Activated CD4-positive, alpha-beta T cell treated with anti-CD3 and anti-CD28 coated beads, Interleukin-2, amount 50 U/mL, for 4 hours (primary cell): ENCODE results near the gene EPB41L1.

Experiments used
- DNase-seq, 2 experiments: peaks; one replicate each; pipeline ENCODE4 v3.0.0-alpha.2; 2020

The EPB41L1 gene

DNA sequence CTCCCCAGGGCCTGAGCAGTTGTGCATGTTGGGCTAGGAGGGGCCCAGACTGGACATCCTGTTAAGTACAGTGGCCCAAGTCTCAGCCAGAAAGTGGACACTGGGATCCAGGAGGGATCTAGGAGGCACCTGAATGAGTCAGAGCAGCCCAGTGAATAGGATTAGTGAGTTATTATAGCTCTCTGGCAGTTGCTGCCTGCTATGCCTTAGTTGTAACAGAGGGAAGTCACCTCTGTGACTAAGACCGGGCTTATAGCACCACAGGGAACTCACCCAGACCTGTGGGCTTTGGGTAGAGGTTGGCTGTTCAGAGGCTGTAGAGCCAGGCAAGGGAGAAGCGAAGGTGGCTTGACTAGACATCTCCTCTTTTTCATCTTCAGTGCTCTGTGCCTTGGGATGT is 42.7 kb downstream of the EPB41L1 start:
- DNase-seq, result no peak

DNA sequence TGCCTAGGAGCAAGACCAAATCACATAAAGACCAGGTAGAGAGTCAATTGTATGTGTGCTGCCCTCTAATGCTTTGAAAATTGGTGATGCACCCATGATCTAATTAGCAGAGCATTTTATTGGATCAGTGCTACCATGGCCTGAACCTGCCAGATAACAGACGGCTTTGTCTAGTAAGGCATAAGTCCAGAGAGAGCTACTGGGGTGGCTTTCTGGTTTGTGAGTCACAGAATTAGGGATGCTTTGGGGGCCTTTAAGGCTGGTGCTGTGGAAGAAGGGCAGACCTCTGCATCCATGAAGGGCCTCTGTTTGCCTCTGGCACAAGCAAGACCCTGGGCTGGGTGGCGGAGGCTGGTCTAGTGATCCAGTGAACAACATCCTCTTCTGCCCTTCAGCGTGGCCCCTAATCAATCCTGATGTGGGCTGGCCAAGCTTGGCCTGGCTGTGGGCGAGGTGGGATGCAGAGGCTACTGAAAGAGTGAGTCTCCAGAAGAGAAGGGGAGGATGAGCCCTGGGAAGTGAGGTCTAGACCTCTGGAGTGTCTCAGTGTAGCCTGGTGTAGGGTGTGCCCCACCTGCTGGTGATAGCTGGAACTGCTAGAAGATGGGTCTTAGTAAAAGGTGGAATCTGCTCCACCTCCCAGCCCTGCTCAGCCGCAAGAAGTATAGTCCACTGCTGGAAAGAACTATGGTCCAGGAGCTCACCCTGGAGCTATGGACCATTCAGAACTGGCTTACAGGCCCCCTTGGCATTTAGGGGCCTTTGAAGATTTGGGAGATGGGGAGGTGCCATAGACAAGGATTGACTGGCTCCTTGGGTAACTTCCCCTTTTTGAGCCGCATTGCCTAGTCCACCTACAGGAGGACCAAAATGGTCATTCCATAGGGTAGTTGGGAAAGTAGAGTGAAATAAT is 45.1 kb downstream of the EPB41L1 start:
- DNase-seq, result peak; percentile 72 to 75

DNA sequence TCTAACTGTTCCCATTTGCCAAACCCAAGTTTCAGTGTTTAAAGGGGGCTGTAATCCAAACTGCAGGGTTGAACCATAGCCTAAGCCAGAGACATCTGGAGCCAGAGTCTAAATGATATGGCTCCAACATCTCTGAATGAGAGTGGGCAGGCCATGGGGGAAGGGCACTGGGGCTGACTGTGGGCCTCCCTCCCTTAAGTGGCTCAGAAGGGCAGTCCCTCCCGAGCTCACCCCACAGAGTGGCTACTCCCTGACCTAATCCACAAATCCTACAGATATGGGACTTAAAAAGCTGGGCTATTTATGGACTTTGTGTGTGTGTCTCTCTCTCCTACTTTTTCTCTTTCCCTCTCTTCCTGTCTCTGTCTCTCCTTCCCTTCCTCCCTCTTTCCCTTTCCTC is 45.9 kb downstream of the EPB41L1 start:
- DNase-seq, result no peak

DNA sequence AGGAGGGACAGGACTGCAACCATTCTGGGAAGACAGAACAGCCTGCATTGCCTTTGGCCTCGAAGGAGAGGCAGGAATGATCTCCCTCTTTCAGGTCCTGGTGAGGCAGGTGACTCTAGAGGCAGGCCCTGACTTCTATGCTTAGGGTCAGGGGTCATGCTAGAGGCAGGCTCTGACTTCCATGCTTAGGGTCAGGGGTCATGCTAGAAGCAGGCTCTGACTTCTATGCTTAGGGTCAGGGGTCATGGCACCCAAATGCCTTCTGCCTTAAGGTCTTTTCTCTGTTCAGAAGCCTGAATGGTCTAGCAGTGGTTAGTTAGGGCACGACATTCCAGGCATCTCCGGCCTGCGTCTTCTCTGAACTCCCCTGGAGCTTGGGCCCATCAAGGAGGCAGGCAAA is 46.7 kb downstream of the EPB41L1 start:
- DNase-seq, result no peak

DNA sequence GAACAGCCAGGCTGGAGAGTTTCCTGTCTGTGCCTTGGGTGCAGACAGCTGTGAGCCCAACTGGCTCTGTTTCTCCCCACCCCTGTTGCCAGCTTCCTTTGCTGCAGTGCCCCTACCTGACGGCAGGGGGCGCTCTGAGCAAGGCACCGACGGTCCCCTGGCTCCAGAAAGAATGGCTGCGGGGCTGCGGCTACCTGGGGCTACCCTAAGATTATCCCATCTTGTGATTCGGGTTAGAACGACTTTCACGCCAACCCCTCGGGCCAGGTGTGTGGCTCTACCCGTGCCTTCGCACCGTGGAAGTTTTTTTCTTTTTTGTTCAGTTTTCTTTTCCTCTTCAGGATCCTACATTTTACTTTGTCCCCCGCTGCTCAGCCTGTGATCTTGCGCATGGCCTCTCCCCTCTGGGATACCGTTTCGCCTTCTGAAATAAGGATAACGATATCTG is 48.4 kb downstream of the EPB41L1 start:
- DNase-seq, result peak; percentile 66 to 72

DNA sequence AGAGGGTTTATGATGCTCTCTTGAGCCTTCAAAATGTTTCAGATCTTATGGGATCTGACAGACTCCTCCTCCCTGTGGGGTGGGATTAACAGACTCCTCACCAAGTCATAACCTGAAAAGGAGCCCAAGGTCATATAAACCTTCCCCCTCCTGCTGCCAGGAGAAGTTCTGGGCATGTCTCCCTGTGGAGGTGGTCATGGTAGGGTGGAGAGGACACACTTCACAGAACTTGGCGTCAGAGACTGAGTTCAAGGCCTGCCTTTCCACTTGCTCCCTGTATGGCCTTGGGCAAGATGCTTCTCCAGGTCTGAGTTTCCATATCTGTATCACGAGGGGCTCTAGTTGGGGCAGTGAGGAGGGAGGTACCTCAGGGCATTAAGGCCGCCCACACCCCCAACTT is 49.3 kb downstream of the EPB41L1 start:
- no peak for DNase-seq

DNA sequence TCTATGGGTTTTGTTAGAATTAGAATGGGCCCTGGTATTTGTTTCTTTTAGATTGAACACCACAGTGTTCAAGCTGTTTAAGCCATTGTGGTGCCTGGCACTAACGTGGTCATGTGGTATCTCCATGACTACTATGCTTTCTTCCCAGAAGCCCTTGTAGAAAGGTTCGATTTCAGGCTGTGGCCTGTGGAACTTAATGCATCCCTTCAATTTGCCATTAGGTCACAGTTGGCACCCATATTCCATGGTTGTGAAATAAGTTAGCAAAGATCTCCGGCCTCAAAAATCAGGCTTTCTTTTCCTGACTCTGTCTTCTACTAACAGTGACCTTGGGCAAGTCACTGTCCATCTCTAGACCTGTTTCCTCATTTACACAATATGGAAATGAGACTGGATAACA is 50.5 kb downstream of the EPB41L1 start:
- no peak for DNase-seq

DNA sequence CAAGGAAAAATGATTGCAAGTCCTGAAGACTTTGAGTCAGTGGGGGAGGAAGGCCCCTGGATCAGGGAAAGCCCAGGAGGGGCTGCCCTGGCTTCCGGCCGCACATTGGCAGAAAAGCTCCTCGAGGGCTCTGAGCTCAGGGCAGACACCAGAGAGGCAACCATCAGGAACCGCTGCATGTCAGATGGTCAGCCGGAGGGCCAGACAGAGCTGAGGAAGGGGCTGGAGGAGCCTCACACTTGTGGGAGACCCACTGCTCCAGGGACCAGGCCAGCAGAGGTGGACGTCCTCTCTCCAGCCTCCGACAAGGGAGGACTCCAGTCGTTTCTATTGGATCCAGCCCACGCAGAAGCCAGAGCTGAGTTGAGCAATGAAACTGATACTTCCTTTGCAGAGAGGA is 51.5 kb downstream of the EPB41L1 start:
- DNase-seq, result no peak

DNA sequence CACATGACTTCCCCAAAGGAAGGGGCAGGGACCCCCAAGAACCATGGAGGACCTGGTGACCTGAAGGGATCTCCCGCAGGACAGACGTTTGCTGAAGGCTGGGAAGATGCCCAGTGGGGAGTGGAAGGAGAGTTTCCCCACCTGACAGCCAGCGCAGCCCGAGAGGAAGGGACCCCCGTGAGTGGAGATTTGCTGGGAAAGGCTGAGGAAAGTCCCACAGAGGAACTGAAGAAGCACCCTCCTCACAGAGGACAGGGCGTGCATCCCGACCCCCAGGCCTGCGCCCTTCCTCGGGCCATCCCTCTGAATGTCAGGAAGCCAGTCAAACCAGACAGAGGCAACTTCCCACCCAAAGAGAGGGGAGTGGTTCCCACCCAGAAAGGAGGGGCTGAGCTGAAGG is 52.1 kb downstream of the EPB41L1 start:
- DNase-seq, result no peak

DNA sequence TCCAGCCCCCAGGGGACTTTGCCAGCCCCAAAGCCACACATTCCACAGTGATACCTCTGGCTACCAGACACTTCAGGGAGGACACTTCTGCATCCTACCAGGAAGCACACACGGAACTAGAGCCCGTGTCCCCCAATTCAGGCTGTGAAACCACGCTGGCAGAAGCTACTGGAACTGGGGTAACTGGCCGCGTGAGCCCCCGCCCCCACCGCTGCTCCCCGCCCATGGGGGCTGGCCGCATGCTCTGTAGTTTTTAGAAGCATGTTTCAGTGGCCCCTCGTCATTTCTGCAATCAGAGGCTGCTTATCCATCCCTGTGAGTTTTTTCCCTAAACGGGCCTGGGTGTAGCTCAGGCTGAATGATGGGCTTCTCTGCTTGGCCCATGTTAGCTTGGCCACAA is 53.1 kb downstream of the EPB41L1 start:
- no peak for DNase-seq

DNA sequence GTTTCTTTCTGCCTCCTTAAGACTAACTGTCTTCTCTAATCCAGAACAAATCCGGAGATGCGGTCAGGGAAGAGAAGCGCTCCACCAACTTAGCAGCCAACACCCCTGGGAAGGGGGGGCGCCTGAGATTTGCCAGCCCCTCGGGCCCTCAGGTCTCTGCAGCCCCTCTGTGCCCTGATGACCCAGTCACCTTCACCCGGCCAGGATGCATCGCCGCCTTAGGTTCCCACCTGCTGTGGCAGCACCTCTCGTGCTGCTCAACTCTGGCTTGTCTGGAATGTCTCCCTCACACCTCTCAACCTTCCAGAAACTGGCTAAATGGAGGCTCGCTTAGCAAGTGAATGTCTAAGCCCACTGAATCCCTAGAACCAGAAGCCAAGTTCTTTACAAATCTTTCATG is 53.7 kb downstream of the EPB41L1 start:
- no peak for DNase-seq

DNA sequence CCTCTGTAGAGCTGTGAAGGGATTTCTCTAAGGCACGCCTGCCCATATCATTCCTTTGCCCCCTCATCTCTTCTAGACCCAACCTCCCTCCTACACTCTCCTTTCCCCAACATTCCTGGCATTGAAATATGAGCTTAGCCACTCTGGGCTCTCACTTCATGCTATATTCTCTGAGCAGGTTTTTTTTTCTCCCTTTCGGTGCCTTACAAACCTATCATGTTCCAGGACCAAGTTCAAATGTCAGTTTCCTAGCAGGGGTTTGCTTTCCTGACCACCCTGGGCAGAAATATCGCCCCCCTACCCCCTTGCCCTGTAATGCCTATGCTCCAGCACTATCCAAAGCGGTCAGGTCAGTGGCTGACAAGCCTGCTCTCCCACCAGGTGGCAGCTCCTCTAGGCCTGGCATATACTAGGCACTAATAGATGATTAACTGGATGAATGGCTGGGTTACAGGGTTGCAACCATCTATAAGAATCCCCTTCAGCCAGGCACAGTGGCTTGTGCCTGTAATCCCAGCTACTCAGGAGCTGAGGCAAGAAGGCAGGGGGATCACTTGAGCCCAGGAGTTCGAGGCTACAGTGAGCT is 56.0 kb downstream of the EPB41L1 start:
- DNase-seq, result no peak

DNA sequence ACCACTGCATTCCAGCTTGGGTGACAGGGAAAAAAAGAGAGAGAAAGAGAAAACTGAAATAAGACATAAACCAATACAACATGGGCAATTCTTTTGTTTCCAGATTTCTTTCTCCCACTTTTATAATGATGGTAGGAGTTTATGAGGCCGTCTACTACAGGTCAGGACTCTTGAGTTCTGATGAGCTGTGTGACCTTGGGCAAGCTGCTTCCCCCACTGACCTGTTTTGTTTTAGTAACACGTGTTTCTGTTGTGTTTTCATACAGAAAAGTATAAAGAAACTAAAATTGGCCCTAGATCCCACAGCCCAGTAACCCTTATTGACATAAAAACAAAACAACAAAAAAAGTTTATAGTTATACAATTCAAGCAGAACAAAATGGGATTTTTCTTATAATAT is 58.8 kb downstream of the EPB41L1 start:
- DNase-seq, result no peak

DNA sequence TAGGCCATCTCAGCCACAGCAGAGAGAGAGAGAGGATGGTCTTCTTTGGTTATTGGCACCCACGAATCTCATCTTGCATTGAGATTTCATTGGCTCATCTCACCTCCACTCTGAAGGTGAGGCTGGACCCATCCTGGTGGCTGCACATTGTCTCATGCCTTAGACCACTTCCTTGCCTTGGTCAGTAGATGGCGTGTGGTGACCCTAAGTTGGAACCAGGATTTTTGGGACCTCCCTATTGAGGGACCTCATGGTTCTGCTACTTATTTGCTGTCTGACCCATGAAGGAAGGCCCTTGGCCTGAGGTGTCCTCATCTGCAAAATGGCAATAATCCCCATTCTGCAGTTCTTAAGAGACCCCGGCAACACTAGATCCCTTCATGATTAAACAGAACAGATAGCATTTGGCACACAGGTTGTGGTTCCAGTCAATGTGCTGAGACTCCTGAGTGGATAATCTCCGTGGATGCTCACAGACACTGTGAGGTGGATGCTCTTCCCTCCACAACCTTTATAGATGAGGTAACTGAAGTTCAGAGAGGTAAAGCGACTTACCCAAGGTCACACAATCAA is 60.2 kb downstream of the EPB41L1 start:
- DNase-seq, result no peak

DNA sequence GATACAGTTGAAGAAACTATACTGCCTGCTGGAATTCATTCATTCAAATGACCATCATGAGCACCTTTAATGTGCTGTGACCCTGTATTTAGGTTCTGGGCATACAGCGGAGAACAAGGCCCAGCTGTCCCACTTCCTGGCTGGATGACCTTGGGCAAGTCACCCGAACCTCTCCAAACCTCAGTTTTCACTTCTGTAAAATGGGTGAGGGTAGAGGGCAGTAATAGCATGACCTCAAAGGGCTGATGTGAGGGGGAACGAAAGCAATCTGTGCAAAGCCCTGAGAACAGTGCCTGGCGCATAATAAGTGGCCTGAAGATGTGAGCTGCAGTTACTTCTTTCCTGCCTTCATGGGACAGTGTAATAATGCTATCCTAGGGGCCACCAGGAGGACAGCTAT is 61.2 kb downstream of the EPB41L1 start:
- no peak for DNase-seq

DNA sequence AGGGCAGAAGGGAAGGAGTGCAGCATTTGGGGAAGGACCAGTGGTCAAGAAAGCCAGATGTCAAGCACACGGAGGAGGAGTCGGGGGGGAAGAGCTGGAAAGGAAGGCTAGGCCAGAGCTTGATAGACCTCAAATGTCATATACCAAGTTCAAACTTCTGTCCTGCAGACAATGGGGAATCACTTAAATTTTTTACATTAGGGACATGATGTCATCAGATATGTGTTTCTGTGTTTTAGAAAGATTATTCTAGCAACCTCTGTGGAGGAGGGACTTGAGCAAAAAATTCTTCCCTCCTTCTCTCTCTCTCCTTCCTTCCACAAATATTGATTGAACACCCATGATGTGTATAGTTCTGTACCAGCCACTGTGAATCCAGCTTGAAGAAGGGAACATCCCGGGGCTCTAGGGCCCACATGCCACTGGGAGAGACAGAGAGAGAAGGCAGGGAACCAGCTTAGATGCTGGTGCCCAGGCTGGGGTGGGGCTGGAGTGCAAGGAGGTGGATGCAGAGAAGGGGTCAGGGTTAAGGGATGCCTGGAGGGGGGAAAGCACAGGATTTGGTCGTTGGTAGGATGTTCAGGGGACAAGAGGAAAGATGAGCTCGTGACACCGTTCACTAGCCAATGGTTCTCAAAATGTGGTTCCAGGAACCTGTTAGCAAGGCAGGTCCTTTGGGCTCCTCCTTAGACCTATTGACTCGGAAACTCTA is 61.9 kb downstream of the EPB41L1 start:
- no peak for DNase-seq

DNA sequence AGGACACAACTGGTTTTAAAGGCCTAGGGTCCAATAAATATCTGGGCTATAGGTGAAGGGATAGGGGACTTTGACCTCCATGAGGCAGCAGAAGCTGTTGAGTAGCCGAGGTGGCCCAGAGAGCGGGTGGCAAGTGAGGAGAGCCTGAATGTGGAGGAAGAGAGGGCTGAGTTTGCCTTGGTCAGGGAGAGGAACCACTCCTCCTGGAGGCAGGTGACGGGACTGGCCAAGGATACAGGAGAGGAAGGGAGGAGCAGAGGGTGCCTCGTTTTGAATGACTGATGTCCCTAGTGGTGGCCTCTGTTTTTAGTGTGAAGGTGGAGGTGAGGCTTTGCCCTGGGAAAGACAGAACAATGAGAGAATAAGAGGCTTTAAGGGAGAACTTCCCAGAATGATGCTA is 62.7 kb downstream of the EPB41L1 start:
- no peak for DNase-seq

DNA sequence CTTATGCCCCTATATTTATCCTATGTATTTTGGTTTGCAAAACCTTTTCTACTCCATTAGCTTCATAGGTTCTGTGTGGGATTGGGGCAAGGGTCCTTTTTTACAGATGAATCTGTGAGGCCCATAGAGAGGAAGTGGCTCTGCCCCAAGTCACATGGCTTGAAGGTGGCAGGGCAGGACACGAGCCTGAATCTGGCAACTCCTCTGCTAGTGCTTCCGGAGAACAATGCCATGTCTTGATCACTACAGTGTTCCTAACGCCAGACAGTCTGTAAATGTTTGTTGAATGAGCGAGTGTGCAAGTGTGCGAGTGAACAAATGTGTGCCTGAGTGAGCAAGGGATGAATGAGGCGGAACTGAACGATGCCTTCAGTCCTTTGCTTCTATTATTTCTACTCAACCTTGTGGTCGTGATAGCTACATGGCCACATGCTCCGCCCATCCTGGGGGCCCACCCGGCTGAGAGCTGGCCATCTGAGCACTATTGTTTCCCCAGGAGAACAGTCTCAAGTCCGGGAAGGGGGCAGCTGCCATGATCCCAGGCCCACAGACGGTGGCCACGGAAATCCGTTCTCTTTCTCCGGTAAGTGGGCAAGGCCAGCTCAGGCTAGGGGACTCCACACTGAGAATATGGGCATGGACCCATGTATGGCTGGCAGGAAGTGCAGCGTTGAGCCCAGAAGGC is 64.0 kb downstream of the EPB41L1 start:
- no peak for DNase-seq

DNA sequence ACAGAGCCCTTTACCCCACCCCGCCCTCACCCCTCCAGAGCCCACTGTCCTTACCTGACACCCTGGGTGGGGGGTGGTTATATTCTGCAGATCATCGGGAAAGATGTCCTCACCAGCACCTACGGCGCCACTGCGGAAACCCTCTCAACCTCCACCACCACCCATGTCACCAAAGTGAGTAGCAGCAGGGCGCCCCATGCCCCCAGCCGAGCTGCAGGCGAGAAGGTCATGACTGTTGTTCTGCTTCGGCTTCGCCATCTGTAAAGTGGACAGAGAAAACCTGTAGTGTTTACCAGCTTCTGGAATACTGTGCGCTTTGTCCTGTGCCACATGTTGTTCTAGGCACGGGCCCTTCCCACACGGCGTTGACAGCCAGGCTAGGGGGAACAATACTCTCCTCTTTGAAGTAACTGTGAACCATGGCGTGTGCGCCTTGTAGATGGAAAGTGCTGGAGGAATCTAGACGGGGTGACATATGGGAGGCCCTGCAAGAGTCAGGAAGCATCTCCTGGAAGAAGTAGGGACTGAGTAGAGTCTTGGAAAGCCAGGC is 65.2 kb downstream of the EPB41L1 start:
- DNase-seq, result no peak

DNA sequence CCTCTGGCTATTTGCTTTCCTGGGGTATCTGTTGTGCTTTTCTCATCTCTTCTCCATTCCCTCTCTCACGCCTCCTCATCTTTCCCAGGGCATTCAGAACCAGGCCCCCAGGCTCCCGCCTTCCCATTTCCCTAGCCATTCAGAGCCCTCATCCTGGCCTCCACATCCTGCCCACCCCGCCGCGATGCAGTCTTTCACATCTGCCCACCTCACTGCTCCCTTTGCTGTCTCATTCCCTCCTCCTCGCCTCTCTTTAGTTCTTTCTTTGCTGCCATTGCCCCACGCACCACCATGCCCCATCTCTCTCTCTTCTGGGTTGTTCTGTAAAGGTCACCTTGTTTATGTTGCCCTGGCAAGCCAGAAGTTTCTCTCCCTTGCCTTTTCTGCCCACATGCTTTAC is 71.1 kb downstream of the EPB41L1 start:
- DNase-seq, result no peak

DNA sequence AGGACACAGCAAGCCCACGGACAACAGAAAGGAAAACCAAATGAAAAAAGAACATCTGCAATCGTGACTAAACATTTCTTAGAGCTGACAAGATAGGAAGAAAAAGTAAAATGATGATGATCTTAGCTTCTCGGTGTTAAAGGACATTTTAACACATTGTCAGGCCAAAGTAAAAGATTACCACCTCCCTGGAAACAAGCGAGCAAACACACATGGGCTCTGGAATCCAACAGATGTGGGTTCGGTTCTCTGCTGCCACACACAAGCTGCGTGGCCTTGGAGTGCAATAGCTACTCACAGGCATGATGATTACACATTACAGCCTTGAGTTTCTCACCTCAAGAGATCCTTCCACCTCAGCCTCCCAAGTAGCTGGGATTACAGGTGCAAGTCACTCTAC is 74.2 kb downstream of the EPB41L1 start:
- DNase-seq, result no peak

DNA sequence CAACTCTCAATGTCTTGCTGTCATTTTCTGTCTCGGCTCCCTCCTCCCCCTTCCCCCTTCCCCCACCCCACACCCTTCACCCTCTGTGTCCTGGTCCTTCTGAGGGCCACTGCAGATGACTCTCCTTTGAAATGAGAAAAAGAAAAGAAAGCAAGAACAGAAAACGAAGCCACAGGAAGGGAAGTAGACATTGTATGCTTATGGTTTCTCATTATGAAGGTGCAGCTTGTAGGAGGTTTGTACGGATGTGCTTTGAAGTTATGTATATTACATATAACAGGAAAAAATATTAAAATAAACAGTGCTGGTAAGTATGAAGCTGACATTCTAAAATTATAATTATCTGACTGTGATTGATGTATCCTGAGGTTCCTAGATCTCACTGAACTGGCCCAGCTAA is 75.5 kb downstream of the EPB41L1 start:
- no peak for DNase-seq

DNA sequence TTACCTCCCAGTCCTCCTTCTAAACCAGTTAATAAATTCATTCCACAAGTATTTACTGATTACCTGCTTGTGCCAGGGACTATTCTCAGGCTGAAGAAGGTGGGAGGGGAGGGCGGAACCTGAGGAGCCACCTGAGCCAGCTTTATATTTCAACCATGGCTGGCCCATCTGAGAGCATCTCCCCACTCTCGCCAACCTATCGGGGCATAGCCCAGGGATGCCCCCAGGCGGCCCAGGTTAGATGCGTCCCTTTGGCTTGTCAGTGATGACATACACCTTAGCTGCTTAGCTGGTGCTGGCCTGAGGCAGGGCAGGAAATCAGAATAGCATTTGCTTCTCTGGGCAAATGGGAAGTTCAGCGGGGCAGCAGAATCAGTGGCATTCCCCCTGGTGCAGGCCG is 76.8 kb downstream of the EPB41L1 start:
- DNase-seq, result no peak
